Ecto neural progenitor cell (in vitro differentiated cells): Measurements from ENCODE around the gene MKS1.
A peak's percentile ranks its signal among the peaks of the same experiment; 100 is the strongest.

Experiments used
- DNase-seq: peaks from one replicate; pipeline ENCODE4 v3.0.0-alpha.2; 2018; ENCODE audit warnings: low spot score

The MKS1 gene

GRCh38 chr17:58219007-58219788 is at the start of gene MKS1:
MKS1 (minus strand) TSS chr17:58219255; CDS start chr17:58219230, 25 bp downstream.
- DNase-seq = peak; percentile 100

GRCh38 chr17:58268326-58268725 is 49.3 kb upstream of the MKS1 start:
- DNase-seq = no peak

- no peak for DNase-seq
Measured at GRCh38 chr17:58267347-58268324, 48.6 kb upstream of the MKS1 start.

GRCh38 chr17:58265902-58266875 is 47.1 kb upstream of the MKS1 start:
- DNase-seq = no peak

- no peak for DNase-seq
Measured at GRCh38 chr17:58265271-58265670, 46.2 kb upstream of the MKS1 start.

- DNase-seq = no peak
Measured at GRCh38 chr17:58264407-58265103, 45.5 kb upstream of the MKS1 start.

GRCh38 chr17:58263773-58264172 is 44.7 kb upstream of the MKS1 start:
- no peak for DNase-seq

GRCh38 chr17:58262149-58262548 is 43.1 kb upstream of the MKS1 start:
- DNase-seq = no peak

- DNase-seq = peak; percentile 47
Measured at GRCh38 chr17:58254803-58255202, 35.7 kb upstream of the MKS1 start.

GRCh38 chr17:58253082-58253481 is 34.0 kb upstream of the MKS1 start:
- no peak for DNase-seq

GRCh38 chr17:58252141-58252540 is 33.1 kb upstream of the MKS1 start:
- DNase-seq = peak; percentile 49

GRCh38 chr17:58250344-58251011 is 31.4 kb upstream of the MKS1 start:
- peak; percentile 43 for DNase-seq

- peak; percentile 92 for DNase-seq
Measured at GRCh38 chr17:58249270-58250133, 30.4 kb upstream of the MKS1 start.

- no peak for DNase-seq
Measured at GRCh38 chr17:58248955-58249269, 29.9 kb upstream of the MKS1 start.

GRCh38 chr17:58247511-58248363 is 28.7 kb upstream of the MKS1 start:
- DNase-seq = no peak

- no peak for DNase-seq
Measured at GRCh38 chr17:58246781-58247180, 27.7 kb upstream of the MKS1 start.

GRCh38 chr17:58246104-58246740 is 27.2 kb upstream of the MKS1 start:
- no peak for DNase-seq

- DNase-seq = no peak
Measured at GRCh38 chr17:58245428-58246103, 26.5 kb upstream of the MKS1 start.
